Erythroblast (primary cell): ENCODE data around the gene ZNF558.

ENCODE experiments used
- GATA1 ChIP-seq: IDR thresholded peaks from 2 replicates; pipeline ENCODE4 v1.6.1; 2011; ENCODE audit warnings: low read depth, mild to moderate bottlenecking, control low read depth, low read length, moderate library complexity
- POLR2A ChIP-seq: IDR thresholded peaks from 2 replicates; pipeline ENCODE4 v1.6.1; 2011; ENCODE audit warnings: mild to moderate bottlenecking, low read length

DNA sequence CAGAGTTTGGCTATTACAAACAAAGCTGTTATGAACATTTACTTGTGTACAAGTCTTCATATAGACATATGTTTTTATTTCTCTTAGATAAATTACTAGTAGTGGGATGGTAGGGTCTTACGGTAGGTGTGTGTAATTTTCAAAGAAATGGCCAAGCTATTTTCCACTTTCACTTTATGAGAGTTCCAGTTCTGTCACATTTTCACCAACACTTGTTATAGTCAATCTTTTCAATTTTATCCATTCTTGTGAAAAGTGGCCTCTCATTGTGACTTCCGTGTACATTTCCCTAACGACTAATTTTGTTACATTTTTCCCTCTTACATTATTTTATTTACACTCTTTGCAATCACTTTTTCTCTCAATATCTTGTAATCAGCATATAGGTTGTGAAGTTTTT lies 18.4 kb upstream of the ZNF558 start:
- TF ChIP-seq POLR2A (no peak), GATA1 (no peak)
